ENCODE data around the gene RIN1. TPM values are rescaled to one million over a fixed set of nuclear protein-coding genes. Genes with fewer than 3 reads are reported as not detected.

RIN1 gene
- total RNA-seq, 4 donors from 2014 or later = 22.3 to 37.2 (median 27.6) TPM

DNA sequence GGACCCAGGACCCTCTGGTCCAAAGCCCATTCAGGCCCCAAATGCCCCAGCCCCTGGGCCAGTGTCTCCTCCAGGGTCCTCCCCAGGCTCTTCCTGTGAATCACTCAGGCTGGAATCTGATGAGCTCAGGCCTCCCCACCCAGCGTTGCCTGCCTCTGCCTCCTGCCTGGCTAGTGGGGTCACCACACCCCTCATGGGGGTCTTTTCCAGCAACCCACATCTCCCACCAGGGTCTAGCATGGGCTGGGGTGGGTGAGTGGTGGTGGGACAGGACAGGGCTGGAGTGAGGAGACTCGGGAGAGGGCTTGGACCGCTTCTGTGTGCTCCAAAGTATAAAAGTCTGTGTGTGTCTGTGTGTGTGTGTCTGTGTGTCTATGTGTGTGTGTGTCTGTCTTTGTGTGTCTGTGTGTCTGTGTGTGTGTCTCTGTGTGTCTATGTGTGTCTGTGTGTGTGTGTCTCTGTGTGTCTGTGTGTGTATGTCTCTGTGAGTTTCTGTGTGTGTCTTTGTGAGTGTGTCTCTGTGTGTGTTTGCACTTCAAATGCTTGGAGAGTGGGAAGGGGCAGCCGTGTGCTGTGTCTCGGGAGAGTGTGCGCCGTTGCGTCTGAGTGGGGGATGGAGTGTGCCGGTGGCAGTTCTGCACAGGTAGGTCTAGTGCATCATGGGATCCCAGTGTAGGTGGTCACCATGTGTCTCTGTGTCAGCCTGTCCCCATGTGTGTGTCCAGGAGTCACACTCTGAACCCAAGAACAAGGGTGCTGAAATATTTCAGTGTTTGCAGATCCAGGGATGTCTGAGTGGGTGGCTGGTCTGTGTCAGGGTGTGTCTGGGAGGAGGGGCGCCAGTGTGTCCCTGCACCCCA is 8.8 kb downstream of the RIN1 start:
- peaks cover 24 to 49% (median 29%) of the 10 kb centered on the region in 3 donors for H3K4me1 ChIP-seq
- no peak overlapping the region for H3K4me3 ChIP-seq
- H3K9me3 ChIP-seq = no peaks in the 10 kb centered on the region
- peaks cover 1 to 17% (median 5%) of the 10 kb centered on the region in 3 donors for H3K36me3 ChIP-seq
- H3K27ac ChIP-seq = peak overlapping the region; percentile 49 to 88 (median 72)
- DNase-seq = no peak
- no peaks in the 10 kb centered on the region for H3K27me3 ChIP-seq
- TF ChIP-seq, protein P1, sequence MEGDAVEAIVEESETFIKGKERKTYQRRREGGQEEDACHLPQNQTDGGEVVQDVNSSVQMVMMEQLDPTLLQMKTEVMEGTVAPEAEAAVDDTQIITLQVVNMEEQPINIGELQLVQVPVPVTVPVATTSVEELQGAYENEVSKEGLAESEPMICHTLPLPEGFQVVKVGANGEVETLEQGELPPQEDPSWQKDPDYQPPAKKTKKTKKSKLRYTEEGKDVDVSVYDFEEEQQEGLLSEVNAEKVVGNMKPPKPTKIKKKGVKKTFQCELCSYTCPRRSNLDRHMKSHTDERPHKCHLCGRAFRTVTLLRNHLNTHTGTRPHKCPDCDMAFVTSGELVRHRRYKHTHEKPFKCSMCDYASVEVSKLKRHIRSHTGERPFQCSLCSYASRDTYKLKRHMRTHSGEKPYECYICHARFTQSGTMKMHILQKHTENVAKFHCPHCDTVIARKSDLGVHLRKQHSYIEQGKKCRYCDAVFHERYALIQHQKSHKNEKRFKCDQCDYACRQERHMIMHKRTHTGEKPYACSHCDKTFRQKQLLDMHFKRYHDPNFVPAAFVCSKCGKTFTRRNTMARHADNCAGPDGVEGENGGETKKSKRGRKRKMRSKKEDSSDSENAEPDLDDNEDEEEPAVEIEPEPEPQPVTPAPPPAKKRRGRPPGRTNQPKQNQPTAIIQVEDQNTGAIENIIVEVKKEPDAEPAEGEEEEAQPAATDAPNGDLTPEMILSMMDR (IDR thresholded peaks at IDR 0.05) = no peak
- no peak for TF ChIP-seq POLR2A (IDR thresholded peaks at IDR 0.05)
- WGBS, 2 donors = 42 to 47% methylated on average over 2 to 3 of the region's 10 CpGs
- intact Hi-C loops (cut with DNase I) = no loop called here

DNA sequence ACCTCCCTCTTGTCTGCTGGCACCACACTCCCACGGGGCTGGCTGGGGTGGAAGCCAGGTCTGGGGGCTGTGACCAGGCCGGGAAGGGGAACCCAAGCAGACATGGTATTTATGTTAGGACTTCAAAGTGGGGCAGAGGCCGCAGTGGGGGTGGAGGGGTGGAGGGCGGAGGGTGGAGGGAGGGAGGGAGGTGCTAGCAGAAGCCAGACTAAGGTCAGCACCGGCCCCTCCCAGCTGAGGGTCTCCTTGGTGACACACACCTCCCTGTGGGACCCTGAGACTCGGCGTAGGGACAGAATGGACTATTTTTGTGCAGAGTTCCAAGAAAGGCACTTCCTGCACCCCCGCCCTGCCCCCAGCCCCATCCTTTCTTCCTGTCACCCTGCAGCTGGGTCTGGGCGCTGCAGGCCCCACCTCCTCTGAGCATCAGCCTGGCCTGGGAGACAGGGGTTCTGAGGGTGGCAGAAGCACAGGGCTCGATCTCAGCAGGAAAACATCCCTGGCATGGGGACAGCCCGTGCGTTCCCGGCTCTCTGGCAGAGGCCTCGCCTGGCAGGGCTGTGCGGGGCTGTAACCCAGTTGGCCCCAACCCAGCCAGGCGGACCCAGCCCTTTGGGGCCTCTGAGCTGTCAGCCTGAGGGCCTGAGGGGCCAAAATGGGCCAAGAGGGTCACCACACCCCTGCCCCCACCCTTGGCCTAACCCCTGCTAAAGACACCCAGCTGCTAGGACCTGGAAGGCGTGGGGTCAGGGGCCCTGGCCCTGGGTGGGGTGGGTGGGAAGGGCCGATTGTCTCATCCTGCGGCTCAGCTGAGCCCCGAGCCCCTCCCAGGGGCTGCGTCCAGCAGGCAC is 9.7 kb downstream of the RIN1 start:
- H3K4me1 ChIP-seq = peaks cover 24 to 54% (median 29%) of the 10 kb centered on the region in 3 donors
- 38 to 40% methylated on average over 1 to 12 of the region's 21 CpGs for WGBS, 2 donors
- no peak for DNase-seq

DNA sequence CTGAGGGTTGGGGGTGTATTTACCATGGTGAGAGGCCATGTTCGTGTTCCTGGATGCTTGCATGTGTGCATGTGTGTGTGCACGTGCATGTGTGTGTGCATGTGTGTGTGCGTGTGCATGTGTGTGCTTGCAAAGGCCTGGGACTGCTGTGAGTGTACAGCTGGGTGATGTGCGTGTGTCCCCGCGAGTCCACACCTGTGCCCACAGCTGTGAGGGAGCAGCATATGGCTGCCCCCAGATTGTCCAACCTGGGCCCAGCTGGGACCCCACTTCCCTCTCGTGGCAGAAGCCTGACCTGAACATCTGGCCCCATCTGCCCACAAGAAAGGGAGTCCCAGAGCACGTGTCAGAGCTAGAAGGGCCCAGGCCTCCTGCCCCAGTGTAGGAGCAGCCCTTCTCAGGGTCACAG is 11.0 kb downstream of the RIN1 start:
- Histone ChIP-seq H3K27me3 (no peaks in the 10 kb centered on the region), H3K36me3 (no peaks in the 10 kb centered on the region), H3K27ac (peak overlapping the region in 3 of 4 donors; percentile 49 to 88 (median 82)), H3K4me1 (peaks cover 24 to 55% (median 29%) of the 10 kb centered on the region in 3 donors), H3K4me3 (no peak overlapping the region), H3K9me3 (no peaks in the 10 kb centered on the region)
- TF ChIP-seq, protein P1 (IDR thresholded peaks at IDR 0.05) = no peak
- TF ChIP-seq POLR2A (IDR thresholded peaks at IDR 0.05) = no peak
- 72% methylated on average over 6 of the region's 8 CpGs; no CpG with 5 or more reads in 1 of the 2 donors for WGBS, 2 donors
- intact Hi-C loops (cut with DNase I) = no loop called here
- DNase-seq = no peak

More for the DNA sequence above, 9.7 kb downstream of the RIN1 start:
- Histone ChIP-seq H3K4me3 (no peak overlapping the region), H3K36me3 (peaks cover 0 to 8% (median 0%) of the 10 kb centered on the region in 3 donors), H3K27me3 (no peaks in the 10 kb centered on the region), H3K27ac (peak overlapping the region; percentile 49 to 88 (median 72)), H3K9me3 (no peaks in the 10 kb centered on the region)
- TF ChIP-seq, protein P1 (IDR thresholded peaks at IDR 0.05) = no peak
- TF ChIP-seq POLR2A (IDR thresholded peaks at IDR 0.05) = no peak
- intact Hi-C loops (cut with DNase I) = no loop called here

DNA sequence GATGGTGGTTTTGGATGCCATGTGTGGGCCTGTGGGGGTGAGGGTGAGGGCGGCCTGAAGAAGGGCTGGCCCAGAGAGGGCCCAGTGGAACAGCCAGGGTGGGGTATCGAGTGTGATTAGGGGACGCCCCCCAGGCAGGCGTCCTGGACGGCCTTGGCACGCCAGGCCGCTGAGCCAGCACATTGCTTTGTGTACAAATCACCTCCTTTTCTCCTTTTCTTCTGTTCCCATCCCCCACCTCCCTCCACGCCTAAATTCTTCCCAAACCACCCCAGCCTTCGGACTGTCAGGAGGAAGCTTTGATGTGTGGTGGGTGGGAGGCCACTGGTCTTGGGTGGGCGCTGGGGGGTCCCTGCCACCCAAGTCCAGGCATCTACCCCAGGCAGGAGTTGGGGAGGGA is 11.6 kb downstream of the RIN1 start:
- WGBS, 2 donors = 55% methylated on average over 8 of the region's 10 CpGs; no CpG with 5 or more reads in 1 of the 2 donors
- no peak for DNase-seq
- Histone ChIP-seq H3K9me3 (no peaks in the 10 kb centered on the region), H3K27ac (peak overlapping the region in 2 of 4 donors; percentile 82 to 88), H3K4me3 (no peak overlapping the region), H3K4me1 (peaks cover 24 to 55% (median 29%) of the 10 kb centered on the region in 3 donors), H3K36me3 (no peaks in the 10 kb centered on the region), H3K27me3 (no peaks in the 10 kb centered on the region)
- intact Hi-C loops (cut with DNase I) = no loop called here
- TF ChIP-seq POLR2A (IDR thresholded peaks at IDR 0.05) = no peak
- TF ChIP-seq, protein P1 (IDR thresholded peaks at IDR 0.05) = no peak
